ENCODE measurements around the gene PABPN1L.

- TF ChIP-seq CTCF (IDR thresholded peaks at IDR 0.05 in 2 of 3, conservative IDR thresholded peaks at IDR 0.05 in 1 of 3; ENCODE audit: borderline replicate concordance in 1 of 3, insufficient read depth in 1 of 3, low read depth in 2 of 3, low read length in 2 of 3) (no peak), REST (IDR thresholded peaks at IDR 0.05; ENCODE audit: low read depth) (no peak), POLR2A (IDR thresholded peaks at IDR 0.05; ENCODE audit: borderline replicate concordance, extremely low read depth, insufficient read depth, insufficient read length) (no peak), JUND (IDR thresholded peaks at IDR 0.05) (no peak), YY1 (IDR thresholded peaks at IDR 0.05; ENCODE audit: extremely low read depth, insufficient replicate concordance, low read depth, low read length) (no peak), ZNF274 (IDR thresholded peaks at IDR 0.05; ENCODE audit: low read depth, low read length) (no peak), RAD21 (IDR thresholded peaks at IDR 0.05; ENCODE audit: low read depth) (no peak), SIN3A (IDR thresholded peaks at IDR 0.05; ENCODE audit: low read depth) (no peak), CEBPB (IDR thresholded peaks at IDR 0.05; ENCODE audit: low read depth) (no peak), EZH2 (IDR thresholded peaks at IDR 0.05) (no peak), POLR2AphosphoS5 (IDR thresholded peaks at IDR 0.05; ENCODE audit: low read depth, low read length) (no peak), SRF (IDR thresholded peaks at IDR 0.05; ENCODE audit: low read depth) (no peak), MAX (IDR thresholded peaks at IDR 0.05) (no peak), TCF7L2 (IDR thresholded peaks at IDR 0.05; ENCODE audit: borderline replicate concordance, extremely low read depth, insufficient read depth, insufficient read length) (no peak)
Observed at GRCh38 chr16:88825146-88825545, 41.3 kb downstream of the PABPN1L start.

Data from HCT116 (cell line).